Stomach (tissue), 4 donors: ENCODE measurements around the gene KRTAP12-4.

ENCODE experiments used
- EP300 ChIP-seq: sonication (generic); formaldehyde crosslinking; IDR thresholded peaks from one replicate; pipeline ENCODE4 v1.6.1; 2017; ENCODE audit warnings: antibody characterized with exemption
- POLR2A ChIP-seq, 4 donors: fragments of 450-650 bp; IDR thresholded peaks; one replicate each; pipeline ENCODE4 v1.6.1; 2016; ENCODE audit warnings: antibody characterized with exemption in 4 of 4, control low read depth in 2 of 4, mild to moderate bottlenecking in 1 of 4, moderate library complexity in 1 of 4
- POLR2AphosphoS5 ChIP-seq, 3 donors: sonication (generic); formaldehyde crosslinking; IDR thresholded peaks; one replicate each; pipeline ENCODE4 v1.6.1; 2016; ENCODE audit warnings: antibody characterized with exemption in 3 of 3
- TF ChIP-seq, protein P1 (sequence below), 7 experiments: fragments of 450-650 bp in 4 of 7; fragments of 200-600 bp in 3 of 7; sonication (generic) in 3 of 7; IDR thresholded peaks; one replicate each; pipeline ENCODE4 v1.5.1; 2016 to 2019; ENCODE audit warnings: antibody characterized with exemption in 7 of 7, control low read depth in 2 of 7, mild to moderate bottlenecking in 1 of 7

DNA sequence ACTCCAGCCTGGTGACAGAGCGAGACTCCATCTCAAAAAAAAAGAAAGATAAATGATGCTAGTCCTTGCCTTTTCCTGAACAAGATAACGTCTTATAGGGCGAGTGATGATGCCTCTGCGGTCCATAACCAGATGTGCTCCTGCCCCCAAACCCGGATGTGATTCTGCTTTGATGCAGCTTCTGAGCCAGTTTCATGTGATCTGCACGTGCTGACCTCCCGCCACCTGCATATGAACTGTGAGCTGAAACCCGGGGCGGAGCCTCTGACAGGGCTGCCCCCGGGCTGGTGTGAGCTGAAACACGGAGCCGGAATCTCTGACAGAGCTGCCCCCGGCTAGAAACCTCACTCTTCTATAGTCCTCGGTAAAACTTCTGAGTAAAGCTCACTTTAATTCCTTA, 1.3 kb downstream of the KRTAP12-4 start:
- TF ChIP-seq POLR2A (IDR thresholded peaks at IDR 0.05) (no peak), POLR2AphosphoS5 (IDR thresholded peaks at IDR 0.05) (no peak), EP300 (no peak)
- TF ChIP-seq, protein P1, sequence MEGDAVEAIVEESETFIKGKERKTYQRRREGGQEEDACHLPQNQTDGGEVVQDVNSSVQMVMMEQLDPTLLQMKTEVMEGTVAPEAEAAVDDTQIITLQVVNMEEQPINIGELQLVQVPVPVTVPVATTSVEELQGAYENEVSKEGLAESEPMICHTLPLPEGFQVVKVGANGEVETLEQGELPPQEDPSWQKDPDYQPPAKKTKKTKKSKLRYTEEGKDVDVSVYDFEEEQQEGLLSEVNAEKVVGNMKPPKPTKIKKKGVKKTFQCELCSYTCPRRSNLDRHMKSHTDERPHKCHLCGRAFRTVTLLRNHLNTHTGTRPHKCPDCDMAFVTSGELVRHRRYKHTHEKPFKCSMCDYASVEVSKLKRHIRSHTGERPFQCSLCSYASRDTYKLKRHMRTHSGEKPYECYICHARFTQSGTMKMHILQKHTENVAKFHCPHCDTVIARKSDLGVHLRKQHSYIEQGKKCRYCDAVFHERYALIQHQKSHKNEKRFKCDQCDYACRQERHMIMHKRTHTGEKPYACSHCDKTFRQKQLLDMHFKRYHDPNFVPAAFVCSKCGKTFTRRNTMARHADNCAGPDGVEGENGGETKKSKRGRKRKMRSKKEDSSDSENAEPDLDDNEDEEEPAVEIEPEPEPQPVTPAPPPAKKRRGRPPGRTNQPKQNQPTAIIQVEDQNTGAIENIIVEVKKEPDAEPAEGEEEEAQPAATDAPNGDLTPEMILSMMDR (IDR thresholded peaks at IDR 0.05), result no peak
